ENCODE measurements around the gene KNDC1. TPM values are rescaled to one million over a fixed set of nuclear protein-coding genes. Genes with fewer than 3 reads are reported as not detected.

The KNDC1 gene
- total and polyA plus RNA-seq, 2 experiments from 2014 or later, result 1.8 to 16.0 TPM

GRCh38 chr10:133127291-133128125 is 32.5 kb upstream of the KNDC1 start:
- Histone ChIP-seq H3K4me3 (no peak overlapping the region), H3F3A (replicated peaks; ENCODE audit: low read depth) (no peaks in the 10 kb centered on the region), H3K27me3 (ENCODE audit: insufficient read depth) (no peaks in the 10 kb centered on the region), H3K4me1 (ENCODE audit: insufficient read depth) (no peaks in the 10 kb centered on the region), H3K79me2 (replicated peaks; ENCODE audit: insufficient read depth) (no peaks in the 10 kb centered on the region), H4K20me1 (replicated peaks; ENCODE audit: insufficient read depth) (no peaks in the 10 kb centered on the region), H3K36me3 (ENCODE audit: insufficient read depth) (no peaks in the 10 kb centered on the region), H3K27ac (ENCODE audit: low read depth) (no peak overlapping the region), H2AFZ (no peak overlapping the region), H3K9me2 (ENCODE audit: insufficient read depth) (no peaks in the 10 kb centered on the region), H3K4me2 (no peak overlapping the region)
- Mint-ChIP-seq H3K4me3 (no peak overlapping the region), H3K27me3 (ENCODE audit: insufficient read depth, low read depth, poor library complexity) (peaks cover 11% of the 10 kb centered on the region), H3K4me1 (peaks cover 2% of the 10 kb centered on the region; the same call in 1 of the 3 replicates), H3K9me3 (no peaks in the 10 kb centered on the region; the same call in 1 of the 3 replicates), H3K36me3 (ENCODE audit: low read depth) (no peaks in the 10 kb centered on the region), H3K27ac (no peak overlapping the region)
- ATAC-seq (peak; percentile 35), DNase-seq (ENCODE audit: low spot score) (peak; percentile 70)
- TF ChIP-seq CREB1 (CRISPR knock-in tag; IDR thresholded peaks at IDR 0.05; ENCODE audit: low read depth), result no peak
- TF ChIP-seq, protein P1, sequence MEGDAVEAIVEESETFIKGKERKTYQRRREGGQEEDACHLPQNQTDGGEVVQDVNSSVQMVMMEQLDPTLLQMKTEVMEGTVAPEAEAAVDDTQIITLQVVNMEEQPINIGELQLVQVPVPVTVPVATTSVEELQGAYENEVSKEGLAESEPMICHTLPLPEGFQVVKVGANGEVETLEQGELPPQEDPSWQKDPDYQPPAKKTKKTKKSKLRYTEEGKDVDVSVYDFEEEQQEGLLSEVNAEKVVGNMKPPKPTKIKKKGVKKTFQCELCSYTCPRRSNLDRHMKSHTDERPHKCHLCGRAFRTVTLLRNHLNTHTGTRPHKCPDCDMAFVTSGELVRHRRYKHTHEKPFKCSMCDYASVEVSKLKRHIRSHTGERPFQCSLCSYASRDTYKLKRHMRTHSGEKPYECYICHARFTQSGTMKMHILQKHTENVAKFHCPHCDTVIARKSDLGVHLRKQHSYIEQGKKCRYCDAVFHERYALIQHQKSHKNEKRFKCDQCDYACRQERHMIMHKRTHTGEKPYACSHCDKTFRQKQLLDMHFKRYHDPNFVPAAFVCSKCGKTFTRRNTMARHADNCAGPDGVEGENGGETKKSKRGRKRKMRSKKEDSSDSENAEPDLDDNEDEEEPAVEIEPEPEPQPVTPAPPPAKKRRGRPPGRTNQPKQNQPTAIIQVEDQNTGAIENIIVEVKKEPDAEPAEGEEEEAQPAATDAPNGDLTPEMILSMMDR (conservative IDR thresholded peaks at IDR 0.05; ENCODE audit: low read depth in 2 of 2), result no peak
- TF ChIP-seq EZH2phosphoT487 (IDR thresholded peaks at IDR 0.05; ENCODE audit: unreplicated experiment), result no peak
- TF ChIP-seq NANOG (IDR thresholded peaks at IDR 0.05; ENCODE audit: borderline replicate concordance), result no peak
- no peak for TF ChIP-seq POLR2AphosphoS5 (IDR thresholded peaks at IDR 0.05; ENCODE audit: low read depth)
- TF ChIP-seq ZNF462 (CRISPR knock-in tag; IDR thresholded peaks at IDR 0.05), result no peak
- no peak for TF ChIP-seq REST (IDR thresholded peaks at IDR 0.05; ENCODE audit: unreplicated experiment)
- no peak for TF ChIP-seq ZNF331 (CRISPR knock-in tag; IDR thresholded peaks at IDR 0.05; ENCODE audit: low read depth)

Measured in GM23338 (cell line).